Stimulated activated CD4-positive, alpha-beta T cell treated with anti-CD3 and anti-CD28 coated beads, Interleukin-1b, Interleukin-23, amount 100 ng/mL, for 24 hours (primary cell): Measurements from ENCODE around the gene ITGB6.
"Not testable (repeated sequence)": the region's sequence is repeated elsewhere in the genome, so short reads cannot be mapped to it uniquely, and the experiment has no call there.

Source experiments
- DNase-seq, 4 experiments: peaks; one replicate each; pipeline ENCODE4 v3.0.0-alpha.2; 2020; ENCODE audit warnings: low read depth in 4 of 4, low spot score in 1 of 4

Gene ITGB6

GRCh38 chr2:160194946-160195345 lies 5.1 kb downstream of the ITGB6 start:
- DNase-seq, result no peak

GRCh38 chr2:160194351-160194750 lies 5.7 kb downstream of the ITGB6 start:
- DNase-seq, result no peak

- DNase-seq, result not testable (repeated sequence)
Observed at GRCh38 chr2:160181146-160181836, 18.8 kb downstream of the ITGB6 start.

- not testable (repeated sequence) for DNase-seq
Observed at GRCh38 chr2:160180690-160181089, 19.4 kb downstream of the ITGB6 start.

GRCh38 chr2:160180172-160180571 lies 19.9 kb downstream of the ITGB6 start:
- no peak for DNase-seq

GRCh38 chr2:160175169-160176134 lies 24.6 kb downstream of the ITGB6 start:
- DNase-seq, result no peak

GRCh38 chr2:160174322-160174721 lies 25.8 kb downstream of the ITGB6 start:
- DNase-seq, result no peak

GRCh38 chr2:160169988-160170387 lies 30.1 kb downstream of the ITGB6 start:
- no peak for DNase-seq

- DNase-seq, result no peak
Observed at GRCh38 chr2:160169471-160169870, 30.6 kb downstream of the ITGB6 start.

- DNase-seq, result no peak
Observed at GRCh38 chr2:160168878-160169277, 31.2 kb downstream of the ITGB6 start.

- no peak for DNase-seq
Observed at GRCh38 chr2:160167089-160167740, 32.9 kb downstream of the ITGB6 start.

- no peak for DNase-seq
Observed at GRCh38 chr2:160165996-160166395, 34.1 kb downstream of the ITGB6 start.

- DNase-seq, result no peak
Observed at GRCh38 chr2:160165081-160165480, 35.0 kb downstream of the ITGB6 start.

- no peak for DNase-seq
Observed at GRCh38 chr2:160157861-160158829, 41.9 kb downstream of the ITGB6 start.

GRCh38 chr2:160156665-160157064 lies 43.4 kb downstream of the ITGB6 start:
- no peak for DNase-seq

GRCh38 chr2:160156100-160156499 lies 44.0 kb downstream of the ITGB6 start:
- DNase-seq, result no peak

- DNase-seq, result not testable (repeated sequence)
Observed at GRCh38 chr2:160148419-160148818, 51.7 kb downstream of the ITGB6 start.

- DNase-seq, result no peak
Observed at GRCh38 chr2:160145471-160145870, 54.6 kb downstream of the ITGB6 start.

- DNase-seq, result no peak
Observed at GRCh38 chr2:160144280-160144990, 55.6 kb downstream of the ITGB6 start.

- no peak for DNase-seq
Observed at GRCh38 chr2:160142472-160142871, 57.6 kb downstream of the ITGB6 start.
